HepG2 (cell line): Measurements from ENCODE around the gene MUC6. TPM values are rescaled to one million over a fixed set of nuclear protein-coding genes. Genes with fewer than 3 reads are reported as not detected.

Experiments
- ATAC-seq: fragments of 200-7000 bp; cut with Tn5 transposase; 3 replicates; pipeline ENCODE4 v1.9.1; 2020; ENCODE audit warnings: mild to moderate bottlenecking, moderate library complexity
- BruUV-seq: library from RNA; stranded (reverse); fragments of 400-500 nt; replicated peaks from 2 replicates; lab custom pipeline; 2021; lab: Mats Ljungman, UMichigan
- CTCF ChIA-PET: fragments of 300-600 bp; formaldehyde crosslinking; extraction: SDS; loops from one replicate; lab custom pipeline; 2021; ENCODE audit warnings: low total read pairs, inconsistent platforms, low intra/inter-chr PET ratio; lab: Yijun Ruan, JAX
- POLR2A ChIA-PET: fragments of 350-600 bp; sonication (Branson Sonifier 250); formaldehyde crosslinking; loops from one replicate; lab custom pipeline; 2020; ENCODE audit warnings: antibody characterized with exemption, inconsistent platforms; lab: Yijun Ruan, JAX
- DNase-seq: peaks from one replicate; pipeline ENCODE4 v3.0.0-alpha.2; 2015; ENCODE audit warnings: low spot score
- FAIRE-seq: peaks from 3 replicates; lab custom pipeline; 2011; peaks lifted over from hg19 to GRCh38; lab: Jason Lieb, UNC
- H2AFZ ChIP-seq: one replicate; pipeline ENCODE4 v1.6.1; 2011; ENCODE audit warnings: low read length, inconsistent platforms
- H3K27ac ChIP-seq: fragments of 300-600 bp; 3 replicates; pipeline ENCODE4 v1.8.0; 2011; ENCODE audit warnings: mixed run types, mild to moderate bottlenecking, mixed read lengths, low read length, inconsistent platforms; ENCODE audit not compliant: insufficient read depth; ENCODE audit errors: extremely low read length
- H3K27me3 ChIP-seq, 2 experiments: fragments of 200-600 bp in 1 of 2; 2 replicates in 1 of 2; 3 replicates in 1 of 2; pipeline versions ENCODE4 v1.6.0 to v1.8.0; 2011; ENCODE audit warnings: low read length in 2 of 2, mild to moderate bottlenecking in 2 of 2, moderate library complexity in 2 of 2, inconsistent platforms in 1 of 2; ENCODE audit not compliant: insufficient read depth in 2 of 2, control insufficient read depth in 1 of 2
- H3K36me3 ChIP-seq, 2 experiments: fragments of 200-600 bp in 1 of 2; replicated peaks in 1 of 2; 2 replicates in 1 of 2; 3 replicates in 1 of 2; pipeline versions ENCODE4 v1.5.1 to v1.8.0; 2011; ENCODE audit warnings: low read length in 2 of 2, inconsistent platforms in 1 of 2; ENCODE audit not compliant: insufficient read depth in 2 of 2, control insufficient read depth in 1 of 2
- H3K4me1 ChIP-seq: 2 replicates; pipeline ENCODE4 v1.5.1; 2012; ENCODE audit warnings: low read length, inconsistent platforms; ENCODE audit not compliant: insufficient read depth
- H3K4me2 ChIP-seq: 2 replicates; pipeline ENCODE4 v1.6.0; 2011; ENCODE audit warnings: low read depth, low read length, inconsistent platforms
- H3K4me3 ChIP-seq, 3 experiments: fragments of 200-600 bp in 1 of 3; sonication (generic), shearing (Covaris generic) in 1 of 3; replicated peaks in 1 of 3; 2 replicates each; pipeline ENCODE4 v1.5.1; 2011 to 2016; ENCODE audit warnings: low read length in 3 of 3, inconsistent platforms in 2 of 3, low read depth in 2 of 3, mild to moderate bottlenecking in 2 of 3, control low read depth in 1 of 3, mixed read lengths in 1 of 3; ENCODE audit not compliant: insufficient read depth in 1 of 3
- H3K79me2 ChIP-seq: one replicate; pipeline ENCODE4 v1.6.1; 2011; ENCODE audit warnings: low read length, inconsistent platforms; ENCODE audit not compliant: insufficient read depth
- H3K9ac ChIP-seq: 2 replicates; pipeline ENCODE4 v1.6.0; 2011; ENCODE audit warnings: mild to moderate bottlenecking, low read depth, low read length, inconsistent platforms; ENCODE audit not compliant: insufficient read depth
- H3K9me3 ChIP-seq: 2 replicates; pipeline ENCODE4 v1.5.1; 2012; ENCODE audit warnings: mild to moderate bottlenecking, low read length
- H4K20me1 ChIP-seq: 2 replicates; pipeline ENCODE4 v1.6.0; 2011; ENCODE audit warnings: inconsistent platforms, mild to moderate bottlenecking, low read length, moderate library complexity; ENCODE audit not compliant: insufficient read depth
- BHLHE40 ChIP-seq: IDR thresholded peaks from 2 replicates; pipeline ENCODE4 v1.6.1; 2011; ENCODE audit warnings: low read length, improper control_type of control experiment
- CEBPZ ChIP-seq: IDR thresholded peaks from 2 replicates; pipeline ENCODE4 v1.6.1; 2012; ENCODE audit warnings: low read length, improper control_type of control experiment
- CHCHD3 ChIP-seq: sonication (generic); formaldehyde crosslinking; IDR thresholded peaks from 2 replicates; pipeline ENCODE4 v1.8.0; 2022; ENCODE audit warnings: mild to moderate bottlenecking, missing genetic modification reagents, moderate library complexity
- ELF3 ChIP-seq: IDR thresholded peaks from 2 replicates; pipeline ENCODE4 v1.6.1; 2016; ENCODE audit warnings: missing genetic modification reagents, missing compliant biosample characterization
- IRF2 ChIP-seq: IDR thresholded peaks from 2 replicates; pipeline ENCODE4 v1.6.1; 2018; ENCODE audit warnings: missing genetic modification reagents, missing compliant biosample characterization
- RBM22 ChIP-seq: fragments of 200-400 bp; formaldehyde crosslinking; optimal IDR thresholded peaks from 2 replicates; pipeline ENCODE3; 2017; ENCODE audit warnings: mild to moderate bottlenecking, low read length, moderate library complexity
- SETDB1 ChIP-seq: sonication (generic); formaldehyde crosslinking; IDR thresholded peaks from 2 replicates; pipeline ENCODE4 v1.5.1; 2020; ENCODE audit warnings: missing genetic modification reagents, mild to moderate bottlenecking, borderline replicate concordance
- SRF ChIP-seq: IDR thresholded peaks from 2 replicates; pipeline ENCODE4 v1.6.1; 2011; ENCODE audit warnings: mild to moderate bottlenecking, low read depth, low read length, moderate library complexity
- TAF1 ChIP-seq: sonication (generic); formaldehyde crosslinking; IDR thresholded peaks from 2 replicates; pipeline ENCODE4 v1.4.0; 2020; ENCODE audit warnings: missing genetic modification reagents
- ZHX2 ChIP-seq, 2 experiments: sonication (generic) in 1 of 2; formaldehyde crosslinking in 1 of 2; IDR thresholded peaks; 2 replicates each; pipeline versions ENCODE4 v1.6.1 to v1.9.0; 2014 to 2022; ENCODE audit warnings: antibody characterized with exemption in 1 of 2, borderline replicate concordance in 1 of 2, inconsistent platforms in 1 of 2, low read depth in 1 of 2, missing genetic modification reagents in 1 of 2
- ZNF549 ChIP-seq: sonication (generic); formaldehyde crosslinking; IDR thresholded peaks from 2 replicates; pipeline ENCODE4 v1.5.0; 2020; ENCODE audit warnings: missing genetic modification reagents
- ZNF724P ChIP-seq: sonication (generic); formaldehyde crosslinking; IDR thresholded peaks from 2 replicates; pipeline ENCODE4 v1.8.0; 2022; ENCODE audit warnings: missing genetic modification reagents, borderline replicate concordance
- WGBS: methylation state at CpG from one replicate; pipeline ENCODE4 v1.1.6; 2017; ENCODE audit warnings: low lambda C conversion rate; 5-methylcytosine and 5-hydroxymethylcytosine counted together
- in situ Hi-C: cut with HindIII; loops from 2 replicates; pipeline ENCODE4 v1.10.0; 2017; ENCODE audit warnings: low pct_unique_long_range_greater_than_20kb; ENCODE audit not compliant: extremely low pct_ligation_motif_present
- intact Hi-C: fragments of 100-400 bp; cut with micrococcal nuclease; formaldehyde crosslinking; loops from one replicate; pipeline ENCODE4 v1.10.0; 2022; ENCODE audit not compliant: unreplicated experiment
- polyA plus RNA-seq, 8 experiments: library from polyadenylated mRNA; depleted of rRNA in 3 of 8; stranded (reverse) in 7 of 8; unstranded in 1 of 8; fragments of >200 nt; fragmentation: Illumina TruSeq in 4 of 8; extraction: Trizol in 4 of 8; gene quantifications; 2 replicates each; pipeline versions ENCODE4 v1.2.1 to v1.2.3, GENCODE V29; 2011 to 2016; ENCODE audit warnings: low read depth in 4 of 8, missing spikeins in 1 of 8, mixed read lengths in 1 of 8; ENCODE audit not compliant: insufficient read depth in 1 of 8
- total RNA-seq, 5 experiments: library from RNA; depleted of rRNA; stranded (reverse); fragments of >200 nt; fragmentation: Illumina TruSeq; extraction: Trizol; gene quantifications; 2 replicates each; pipeline ENCODE4 v1.2.3, GENCODE V29; 2016; ENCODE audit warnings: low read depth in 1 of 5

Gene MUC6
- total and polyA plus RNA-seq, 2 of the 13 experiments (the other 11 are each of a cell fraction or from before 2014, with no cell fraction given), result not detected

- Histone ChIP-seq H3K27ac (no peak overlapping the region), H4K20me1 (peaks cover 4% of the 10 kb centered on the region; the same call in 1 of the 2 replicates), H3K4me1 (no peaks in the 10 kb centered on the region), H3K36me3 (peaks cover 44 to 80% of the 10 kb centered on the region in 2 experiments), H3K4me3 (no peak overlapping the region), H2AFZ (no peak overlapping the region), H3K4me2 (no peak overlapping the region), H3K79me2 (no peaks in the 10 kb centered on the region), H3K9me3 (no peaks in the 10 kb centered on the region), H3K9ac (no peak overlapping the region), H3K27me3 (no peaks in the 10 kb centered on the region; a peak in 1 of 5 replicates)
- POLR2A ChIA-PET, result no interaction called here
- no TSS peak for BruUV-seq
- intact Hi-C loops, result no loop called here
- WGBS, result 100% methylated on average over 4 of the region's 10 CpGs
- CTCF ChIA-PET, result no interaction called here
- no peak for DNase-seq
- no peak for ATAC-seq
- in situ Hi-C loops, result no loop called here
- no peak for FAIRE-seq
- TF ChIP-seq CHCHD3 (CRISPR knock-in tag) (no peak), IRF2 (no peak), ZHX2 (IDR thresholded peaks at IDR 0.05; ENCODE audit: low read depth) (no peak), ZHX2 (CRISPR knock-in tag; IDR thresholded peaks at IDR 0.05; ENCODE audit: borderline replicate concordance) (no peak), TAF1 (CRISPR knock-in tag) (no peak), ZNF549 (CRISPR knock-in tag) (no peak), RBM22 (no peak), ELF3 (no peak), SETDB1 (CRISPR knock-in tag) (no peak), SRF (no peak), ZNF724P (no peak), BHLHE40 (no peak), CEBPZ (no peak)
Measured at GRCh38 chr11:1007279-1007678, 29.2 kb downstream of the MUC6 start.
